ENCODE data around the gene PADI3. TPM values are rescaled to one million over a fixed set of nuclear protein-coding genes. Genes with fewer than 3 reads are reported as not detected.

The PADI3 gene
- total RNA-seq, 1 donor, result not detected

DNA sequence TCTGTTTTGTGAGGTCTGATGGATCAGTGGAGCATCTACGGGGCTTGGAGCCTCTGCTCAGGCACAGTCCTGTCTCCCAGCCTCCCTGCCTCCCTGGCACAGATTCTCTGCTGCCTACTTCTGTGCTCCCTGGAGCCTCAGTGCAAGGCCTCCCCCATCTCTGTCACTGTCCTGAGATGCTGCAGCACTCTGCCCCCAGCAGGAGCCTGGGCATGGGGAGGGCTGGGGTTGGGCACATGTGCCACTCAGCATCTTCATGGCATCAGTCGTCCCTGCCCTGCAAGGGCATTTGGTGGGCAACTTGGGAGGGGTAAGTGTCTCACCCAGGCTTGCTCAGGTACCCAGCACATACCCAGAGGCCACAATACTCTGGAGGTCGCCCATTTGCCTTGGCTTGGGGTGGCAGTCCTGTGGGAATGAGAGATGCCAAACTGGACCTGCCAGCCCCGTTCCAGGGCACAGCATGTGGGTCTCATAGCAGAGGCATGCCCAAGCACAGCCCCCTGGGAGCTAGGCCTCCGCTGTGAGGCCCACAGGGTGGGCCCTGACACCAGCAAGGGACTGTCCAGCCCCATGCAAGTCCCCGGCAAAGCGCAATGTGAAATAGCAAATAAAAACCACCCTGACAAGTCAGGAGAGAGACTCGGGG, 28.7 kb downstream of the PADI3 start:
- no peak for DNase-seq (ENCODE audit: low read depth)
- TF ChIP-seq, protein P1, sequence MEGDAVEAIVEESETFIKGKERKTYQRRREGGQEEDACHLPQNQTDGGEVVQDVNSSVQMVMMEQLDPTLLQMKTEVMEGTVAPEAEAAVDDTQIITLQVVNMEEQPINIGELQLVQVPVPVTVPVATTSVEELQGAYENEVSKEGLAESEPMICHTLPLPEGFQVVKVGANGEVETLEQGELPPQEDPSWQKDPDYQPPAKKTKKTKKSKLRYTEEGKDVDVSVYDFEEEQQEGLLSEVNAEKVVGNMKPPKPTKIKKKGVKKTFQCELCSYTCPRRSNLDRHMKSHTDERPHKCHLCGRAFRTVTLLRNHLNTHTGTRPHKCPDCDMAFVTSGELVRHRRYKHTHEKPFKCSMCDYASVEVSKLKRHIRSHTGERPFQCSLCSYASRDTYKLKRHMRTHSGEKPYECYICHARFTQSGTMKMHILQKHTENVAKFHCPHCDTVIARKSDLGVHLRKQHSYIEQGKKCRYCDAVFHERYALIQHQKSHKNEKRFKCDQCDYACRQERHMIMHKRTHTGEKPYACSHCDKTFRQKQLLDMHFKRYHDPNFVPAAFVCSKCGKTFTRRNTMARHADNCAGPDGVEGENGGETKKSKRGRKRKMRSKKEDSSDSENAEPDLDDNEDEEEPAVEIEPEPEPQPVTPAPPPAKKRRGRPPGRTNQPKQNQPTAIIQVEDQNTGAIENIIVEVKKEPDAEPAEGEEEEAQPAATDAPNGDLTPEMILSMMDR (IDR thresholded peaks at IDR 0.05; ENCODE audit: insufficient read depth, low read depth, low read length), result no peak
- H3K4me3 ChIP-seq (ENCODE audit: low read depth, low read length), result no peak overlapping the region

DNA sequence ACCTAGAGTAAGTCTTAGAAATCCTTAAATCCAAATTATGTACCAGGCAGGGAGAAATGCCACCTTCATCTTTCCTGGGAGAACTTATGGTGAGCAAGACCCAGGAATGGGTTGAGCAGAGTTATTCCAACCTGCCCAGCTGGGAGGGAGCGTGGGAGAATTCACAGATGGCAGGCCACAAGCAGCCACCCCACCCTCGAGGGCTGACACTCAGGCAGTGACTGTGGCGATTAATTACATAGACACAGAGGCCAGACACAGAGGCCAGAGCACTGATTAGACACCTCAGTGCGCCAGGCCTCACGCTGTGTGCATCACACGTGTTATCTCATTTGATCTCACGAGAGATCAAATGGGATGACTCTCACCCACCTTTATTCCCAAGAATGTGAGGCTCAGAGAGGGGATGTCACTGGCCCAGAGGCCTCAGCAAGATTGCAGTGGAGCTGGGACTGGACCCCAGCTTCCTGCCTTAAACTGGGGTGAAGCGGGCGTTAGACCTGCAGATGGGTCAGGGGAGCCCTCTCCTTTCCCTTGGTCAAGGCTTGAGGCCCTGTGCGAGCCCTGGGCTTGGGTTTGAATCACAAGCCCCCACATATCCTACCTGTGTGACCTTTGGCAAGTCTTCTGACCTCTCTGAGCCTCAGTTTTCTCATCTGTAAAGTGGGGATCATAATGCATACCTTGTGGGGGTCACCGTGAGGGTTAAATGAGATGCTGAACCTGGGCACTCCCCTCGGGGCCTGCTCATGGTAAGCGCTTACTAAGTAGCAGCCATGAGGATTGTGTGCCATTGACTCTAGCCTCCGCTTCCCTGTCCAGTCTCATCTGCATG, 30.3 kb downstream of the PADI3 start:
- TF ChIP-seq, protein P1 (IDR thresholded peaks at IDR 0.05; ENCODE audit: insufficient read depth, low read depth, low read length), result no peak
- DNase-seq (ENCODE audit: low read depth), result no peak
- H3K4me3 ChIP-seq (ENCODE audit: low read depth, low read length), result no peak overlapping the region

DNA sequence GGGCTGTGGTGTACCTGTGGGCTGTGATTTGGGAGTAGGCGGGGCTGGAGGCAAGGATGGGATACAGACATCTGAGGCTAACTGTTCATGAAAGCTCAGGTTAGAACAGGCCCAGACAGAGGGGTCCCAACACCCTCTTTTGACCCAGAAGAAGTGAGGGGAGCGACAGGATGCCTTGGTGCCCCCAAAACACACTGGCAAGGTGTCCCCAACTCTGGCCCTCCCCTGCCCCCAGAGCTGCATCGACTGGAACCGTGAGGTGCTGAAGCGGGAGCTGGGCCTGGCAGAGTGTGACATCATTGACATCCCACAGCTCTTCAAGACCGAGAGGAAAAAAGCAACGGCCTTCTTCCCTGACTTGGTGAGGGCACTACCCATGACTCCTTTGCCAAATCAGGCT, 31.5 kb downstream of the PADI3 start:
- DNase-seq (ENCODE audit: low read depth), result no peak
- TF ChIP-seq, protein P1 (IDR thresholded peaks at IDR 0.05; ENCODE audit: insufficient read depth, low read depth, low read length), result no peak
- H3K4me3 ChIP-seq (ENCODE audit: low read depth, low read length), result no peak overlapping the region

DNA sequence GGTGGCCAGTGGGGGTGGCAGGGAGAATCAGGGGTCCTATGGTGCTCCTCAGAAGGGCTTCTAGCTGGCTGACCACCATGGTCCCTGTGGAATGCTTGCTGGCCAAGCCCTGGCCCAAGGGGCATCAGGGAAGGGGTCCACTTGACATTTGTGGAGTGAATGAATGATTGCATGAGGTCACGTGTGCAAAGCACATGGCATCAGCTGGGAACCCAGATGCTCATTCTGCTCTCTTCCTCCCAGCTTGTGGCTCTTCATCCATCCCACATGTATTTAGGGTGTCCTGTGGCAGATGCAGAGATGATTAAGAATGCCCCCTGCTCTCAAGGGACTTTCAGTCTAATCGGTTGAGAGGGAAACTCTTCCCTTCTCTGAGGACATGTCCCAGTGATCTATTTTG, 32.0 kb downstream of the PADI3 start:
- no peak for DNase-seq (ENCODE audit: low read depth)
- TF ChIP-seq, protein P1 (IDR thresholded peaks at IDR 0.05; ENCODE audit: insufficient read depth, low read depth, low read length), result no peak
- H3K4me3 ChIP-seq (ENCODE audit: low read depth, low read length), result no peak overlapping the region

DNA sequence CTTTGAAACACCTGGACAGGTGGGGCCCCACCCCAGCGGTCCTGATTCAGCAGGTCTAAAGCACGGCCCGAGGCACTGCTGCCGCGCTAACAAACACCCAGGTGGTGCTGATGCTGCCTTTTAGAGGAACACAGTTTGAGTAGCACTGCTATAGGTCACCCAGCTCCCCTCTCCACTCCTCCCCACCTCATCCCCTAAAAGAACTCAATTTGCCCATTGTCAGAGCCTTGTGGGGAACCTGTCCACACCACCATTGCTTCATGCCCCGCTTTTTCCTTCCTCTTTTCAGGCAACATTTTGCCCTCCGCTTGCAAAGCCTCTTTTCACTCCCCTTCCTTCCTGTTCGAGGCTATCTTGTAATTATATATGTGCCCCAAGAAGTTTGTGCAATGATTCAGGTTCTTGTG, 32.9 kb downstream of the PADI3 start:
- H3K4me3 ChIP-seq (ENCODE audit: low read depth, low read length), result no peak overlapping the region
- DNase-seq (ENCODE audit: low read depth), result no peak
- TF ChIP-seq, protein P1 (IDR thresholded peaks at IDR 0.05; ENCODE audit: insufficient read depth, low read depth, low read length), result no peak

DNA sequence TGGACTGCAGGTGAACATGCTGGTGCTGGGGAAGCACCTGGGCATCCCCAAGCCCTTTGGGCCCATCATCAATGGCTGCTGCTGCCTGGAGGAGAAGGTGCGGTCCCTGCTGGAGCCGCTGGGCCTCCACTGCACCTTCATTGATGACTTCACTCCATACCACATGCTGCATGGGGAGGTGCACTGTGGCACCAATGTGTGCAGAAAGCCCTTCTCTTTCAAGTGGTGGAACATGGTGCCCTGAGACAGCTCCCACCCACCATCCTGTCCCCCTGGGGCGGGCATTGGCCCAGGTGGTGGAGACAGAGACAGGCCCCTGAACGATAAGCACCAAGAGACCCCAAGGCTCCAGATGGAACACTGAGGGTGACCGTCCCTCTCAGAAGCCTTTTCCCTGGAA, 33.9 kb downstream of the PADI3 start:
- H3K4me3 ChIP-seq (ENCODE audit: low read depth, low read length), result no peak overlapping the region
- TF ChIP-seq, protein P1 (IDR thresholded peaks at IDR 0.05; ENCODE audit: insufficient read depth, low read depth, low read length), result no peak

More for the DNA sequence above, 33.9 kb downstream of the PADI3 start:
- no peak for DNase-seq (ENCODE audit: low read depth)

Measured in fibroblast of villous mesenchyme (primary cell).